Subcutaneous abdominal adipose tissue (tissue), 5 donors: ENCODE data around the gene ECEL1.

Source experiments
- H3K27ac ChIP-seq: one replicate; pipeline ENCODE4 v1.7.0; 2013; ENCODE audit warnings: low read depth, mild to moderate bottlenecking, inconsistent platforms, low read length, moderate library complexity
- H3K27me3 ChIP-seq, 5 donors: one replicate each; pipeline ENCODE4 v1.7.0; 2013; ENCODE audit warnings: low read length in 5 of 5, inconsistent platforms in 1 of 5; ENCODE audit not compliant: control insufficient read depth in 5 of 5, insufficient read depth in 4 of 5
- H3K36me3 ChIP-seq, 5 donors: one replicate each; pipeline ENCODE4 v1.7.0; 2013; ENCODE audit warnings: low read length in 5 of 5; ENCODE audit not compliant: control insufficient read depth in 5 of 5, insufficient read depth in 5 of 5
- H3K4me1 ChIP-seq, 5 donors: one replicate each; pipeline ENCODE4 v1.7.0; 2013; ENCODE audit warnings: low read length in 5 of 5, mild to moderate bottlenecking in 3 of 5, moderate library complexity in 1 of 5; ENCODE audit not compliant: control insufficient read depth in 5 of 5, insufficient read depth in 5 of 5
- H3K4me3 ChIP-seq, 5 donors: one replicate each; pipeline ENCODE4 v1.7.0; 2013; ENCODE audit warnings: low read length in 5 of 5, low read depth in 1 of 5
- H3K9ac ChIP-seq, 5 donors: one replicate each; pipeline ENCODE4 v1.7.0; 2013; ENCODE audit warnings: low read length in 5 of 5, mild to moderate bottlenecking in 4 of 5, moderate library complexity in 3 of 5
- H3K9me3 ChIP-seq, 5 donors: one replicate each; pipeline ENCODE4 v1.7.0; 2013; ENCODE audit warnings: low read length in 5 of 5; ENCODE audit not compliant: control insufficient read depth in 5 of 5
- donor health status: healthy.
- donor health status: healthy.
- donor health status: healthy.
- donor health status: healthy.
- donor health status: healthy.

The ECEL1 gene

GRCh38 chr2:232460171-232460570, 27.5 kb downstream of the ECEL1 start:
- Histone ChIP-seq H3K27ac (no peak overlapping the region), H3K9ac (no peak overlapping the region), H3K9me3 (no peaks in the 10 kb centered on the region), H3K4me3 (no peak overlapping the region), H3K36me3 (no peaks in the 10 kb centered on the region), H3K4me1 (no peaks in the 10 kb centered on the region), H3K27me3 (peaks cover 25 to 48% (median 32%) of the 10 kb centered on the region in 5 donors)

GRCh38 chr2:232459419-232460035, 28.1 kb downstream of the ECEL1 start:
- Histone ChIP-seq H3K9ac (no peak overlapping the region), H3K4me1 (no peaks in the 10 kb centered on the region), H3K4me3 (no peak overlapping the region), H3K27ac (no peak overlapping the region), H3K36me3 (no peaks in the 10 kb centered on the region), H3K9me3 (no peaks in the 10 kb centered on the region), H3K27me3 (peaks cover 25 to 48% (median 29%) of the 10 kb centered on the region in 5 donors)

- no peak overlapping the region for H3K27ac ChIP-seq
- peaks cover 25 to 42% (median 28%) of the 10 kb centered on the region in 5 donors for H3K27me3 ChIP-seq
- H3K4me3 ChIP-seq = no peak overlapping the region
- H3K9ac ChIP-seq = no peak overlapping the region
- H3K9me3 ChIP-seq = no peaks in the 10 kb centered on the region
- no peaks in the 10 kb centered on the region for H3K4me1 ChIP-seq
- H3K36me3 ChIP-seq = no peaks in the 10 kb centered on the region
Observed at GRCh38 chr2:232458661-232459418, 28.8 kb downstream of the ECEL1 start.

- no peak overlapping the region for H3K4me3 ChIP-seq
- peaks cover 25 to 40% (median 28%) of the 10 kb centered on the region in 5 donors for H3K27me3 ChIP-seq
- H3K27ac ChIP-seq = no peak overlapping the region
- H3K4me1 ChIP-seq = no peaks in the 10 kb centered on the region
- no peaks in the 10 kb centered on the region for H3K9me3 ChIP-seq
- no peak overlapping the region for H3K9ac ChIP-seq
- no peaks in the 10 kb centered on the region for H3K36me3 ChIP-seq
Observed at GRCh38 chr2:232458051-232458660, 29.5 kb downstream of the ECEL1 start.

GRCh38 chr2:232457121-232458011, 30.3 kb downstream of the ECEL1 start:
- peaks cover 25 to 40% (median 28%) of the 10 kb centered on the region in 5 donors for H3K27me3 ChIP-seq
- H3K9me3 ChIP-seq = no peaks in the 10 kb centered on the region
- no peak overlapping the region for H3K4me3 ChIP-seq
- no peaks in the 10 kb centered on the region for H3K36me3 ChIP-seq
- H3K27ac ChIP-seq = no peak overlapping the region
- no peaks in the 10 kb centered on the region for H3K4me1 ChIP-seq
- H3K9ac ChIP-seq = no peak overlapping the region

- H3K27ac ChIP-seq = no peak overlapping the region
- H3K4me3 ChIP-seq = no peak overlapping the region
- H3K27me3 ChIP-seq = peaks cover 25 to 40% (median 28%) of the 10 kb centered on the region in 5 donors
- no peaks in the 10 kb centered on the region for H3K4me1 ChIP-seq
- H3K9me3 ChIP-seq = no peaks in the 10 kb centered on the region
- no peaks in the 10 kb centered on the region for H3K36me3 ChIP-seq
- H3K9ac ChIP-seq = no peak overlapping the region
Observed at GRCh38 chr2:232456296-232457120, 31.1 kb downstream of the ECEL1 start.

- H3K9ac ChIP-seq = no peak within 1 kb of the TSS
- H3K9me3 ChIP-seq = no peaks in the 10 kb centered on the region
- H3K27me3 ChIP-seq = peaks cover 25 to 38% (median 28%) of the 10 kb centered on the region in 5 donors
- H3K36me3 ChIP-seq = no peaks in the 10 kb centered on the region
- H3K4me3 ChIP-seq = no peak within 1 kb of the TSS
- no peak within 1 kb of the TSS for H3K27ac ChIP-seq
- H3K4me1 ChIP-seq = no peaks in the 10 kb centered on the region
Observed at GRCh38 chr2:232455426-232456255, 32.0 kb downstream of the ECEL1 start, which contains the start of gene ALPI. Gene ALPI, plus strand, starts transcription at chr2:232456153. Its CDS starts 47 bp downstream, at chr2:232456200.

- H3K36me3 ChIP-seq = no peaks in the 10 kb centered on the region
- H3K27ac ChIP-seq = no peak overlapping the region
- H3K9ac ChIP-seq = no peak overlapping the region
- no peaks in the 10 kb centered on the region for H3K9me3 ChIP-seq
- H3K4me1 ChIP-seq = no peaks in the 10 kb centered on the region
- H3K27me3 ChIP-seq = peaks cover 22 to 38% (median 26%) of the 10 kb centered on the region in 5 donors
- no peak overlapping the region for H3K4me3 ChIP-seq
Observed at GRCh38 chr2:232454630-232455029, 33.0 kb downstream of the ECEL1 start.
